Nephron progenitor cell (in vitro differentiated cells): ENCODE data around the gene MTTP.

Experiments used
- DNase-seq: peaks from one replicate; pipeline ENCODE4 v3.0.0; 2021
- H3K27ac Mint-ChIP-seq: 2 replicates; pipeline ENCODE4 v1.8.0; 2021; ENCODE audit warnings: mild to moderate bottlenecking, moderate library complexity, mixed read lengths
- H3K27me3 Mint-ChIP-seq: 2 replicates; pipeline ENCODE4 v1.8.0; 2021; ENCODE audit warnings: mild to moderate bottlenecking, low read depth, mixed read lengths; ENCODE audit not compliant: poor library complexity
- H3K36me3 Mint-ChIP-seq: 2 replicates; pipeline ENCODE4 v1.8.0; 2021; ENCODE audit warnings: low read depth, mixed read lengths
- H3K4me1 Mint-ChIP-seq: 2 replicates; pipeline ENCODE4 v1.8.0; 2021; ENCODE audit warnings: mixed read lengths
- H3K4me3 Mint-ChIP-seq: 2 replicates; pipeline ENCODE4 v1.8.0; 2021; ENCODE audit warnings: mild to moderate bottlenecking, moderate library complexity, mixed read lengths
- H3K9me3 Mint-ChIP-seq: 2 replicates; pipeline ENCODE4 v1.8.0; 2021; ENCODE audit warnings: mild to moderate bottlenecking, moderate library complexity, mixed read lengths
- CTCF ChIP-seq: fragments of 200-600 bp; sonication (generic); IDR thresholded peaks from 2 replicates; pipeline ENCODE4 v1.5.0; 2021; ENCODE audit warnings: antibody characterized with exemption

The MTTP gene

GRCh38 chr4:99628040-99628439 lies 53.4 kb downstream of the MTTP start:
- H3K27me3 Mint-ChIP-seq: no peaks in the 10 kb centered on the region
- H3K36me3 Mint-ChIP-seq: no peaks in the 10 kb centered on the region
- H3K4me3 Mint-ChIP-seq: no peak overlapping the region
- no peaks in the 10 kb centered on the region for H3K9me3 Mint-ChIP-seq
- peaks cover 14% of the 10 kb centered on the region for H3K4me1 Mint-ChIP-seq
- DNase-seq: no peak
- no peak overlapping the region for H3K27ac Mint-ChIP-seq
- no peak for TF ChIP-seq CTCF

- Mint-ChIP-seq H3K9me3 (no peaks in the 10 kb centered on the region), H3K4me3 (no peak overlapping the region), H3K27ac (no peak overlapping the region), H3K36me3 (no peaks in the 10 kb centered on the region), H3K27me3 (no peaks in the 10 kb centered on the region), H3K4me1 (peaks cover 5% of the 10 kb centered on the region)
- no peak for TF ChIP-seq CTCF
- no peak for DNase-seq
These were observed 55.4 kb downstream of the MTTP start for GRCh38 chr4:99629962-99630554.

GRCh38 chr4:99630857-99631360 lies 56.3 kb downstream of the MTTP start:
- no peak for TF ChIP-seq CTCF
- no peaks in the 10 kb centered on the region for H3K36me3 Mint-ChIP-seq
- peaks cover 3% of the 10 kb centered on the region for H3K4me1 Mint-ChIP-seq
- no peak overlapping the region for H3K27ac Mint-ChIP-seq
- no peaks in the 10 kb centered on the region for H3K9me3 Mint-ChIP-seq
- H3K4me3 Mint-ChIP-seq: no peak overlapping the region
- no peaks in the 10 kb centered on the region for H3K27me3 Mint-ChIP-seq
- no peak for DNase-seq

GRCh38 chr4:99633772-99634171 lies 59.1 kb downstream of the MTTP start:
- DNase-seq: no peak
- H3K27me3 Mint-ChIP-seq: no peaks in the 10 kb centered on the region
- no peaks in the 10 kb centered on the region for H3K4me1 Mint-ChIP-seq
- no peak overlapping the region for H3K4me3 Mint-ChIP-seq
- no peak overlapping the region for H3K27ac Mint-ChIP-seq
- H3K9me3 Mint-ChIP-seq: no peaks in the 10 kb centered on the region
- H3K36me3 Mint-ChIP-seq: no peaks in the 10 kb centered on the region
- TF ChIP-seq CTCF: no peak

GRCh38 chr4:99634742-99635360 lies 60.2 kb downstream of the MTTP start:
- H3K4me1 Mint-ChIP-seq: no peaks in the 10 kb centered on the region
- DNase-seq: no peak
- no peak overlapping the region for H3K27ac Mint-ChIP-seq
- H3K36me3 Mint-ChIP-seq: no peaks in the 10 kb centered on the region
- no peaks in the 10 kb centered on the region for H3K27me3 Mint-ChIP-seq
- H3K4me3 Mint-ChIP-seq: no peak overlapping the region
- H3K9me3 Mint-ChIP-seq: no peaks in the 10 kb centered on the region
- no peak for TF ChIP-seq CTCF

- no peaks in the 10 kb centered on the region for H3K4me1 Mint-ChIP-seq
- no peaks in the 10 kb centered on the region for H3K36me3 Mint-ChIP-seq
- H3K4me3 Mint-ChIP-seq: no peak overlapping the region
- DNase-seq: no peak
- no peak overlapping the region for H3K27ac Mint-ChIP-seq
- no peaks in the 10 kb centered on the region for H3K27me3 Mint-ChIP-seq
- TF ChIP-seq CTCF: no peak
- H3K9me3 Mint-ChIP-seq: no peaks in the 10 kb centered on the region
These were observed 61.0 kb downstream of the MTTP start for GRCh38 chr4:99635601-99636000.
